Testis (tissue), 3 donors: ENCODE data around the gene HS2ST1. TPM values are rescaled to one million over a fixed set of nuclear protein-coding genes. Genes with fewer than 3 reads are reported as not detected.

ENCODE experiments used
- DNase-seq: peaks from one replicate; pipeline ENCODE4 v3.0.0-alpha.2; 2019
- H3K27ac ChIP-seq, 2 donors: fragments of 200-600 bp; sonication (generic); one replicate each; pipeline ENCODE4 v1.5.1; 2019
- H3K27me3 ChIP-seq: fragments of 200-600 bp; sonication (generic); one replicate; pipeline ENCODE4 v1.5.1; 2019
- H3K36me3 ChIP-seq: fragments of 200-600 bp; sonication (generic); one replicate; pipeline ENCODE4 v1.5.1; 2017; ENCODE audit warnings: low read depth; ENCODE audit errors: missing control alignments
- H3K4me1 ChIP-seq: fragments of 200-600 bp; sonication (generic); one replicate; pipeline ENCODE4 v1.5.1; 2019
- H3K4me3 ChIP-seq, 2 donors: fragments of 200-600 bp; sonication (generic); one replicate each; pipeline ENCODE4 v1.5.1; 2017 to 2019
- H3K9me3 ChIP-seq: fragments of 200-600 bp; sonication (generic); one replicate; pipeline ENCODE4 v1.5.1; 2017
- POLR2A ChIP-seq: fragments of 450-650 bp; IDR thresholded peaks from one replicate; pipeline ENCODE4 v1.6.1; 2017; ENCODE audit warnings: antibody characterized with exemption, mild to moderate bottlenecking, moderate library complexity
- WGBS, 2 donors: methylation state at CpG; one replicate each; pipeline ENCODE4 v1.1.5; 2018; 5-methylcytosine and 5-hydroxymethylcytosine counted together
- intact Hi-C: fragments of 100-400 bp; cut with DNase I; formaldehyde crosslinking; loops from one replicate; pipeline ENCODE4 v1.15.1; 2023; ENCODE audit warnings: low total_unique reads
- polyA plus RNA-seq: library from polyadenylated mRNA; stranded (reverse); fragments of 350-450 nt; fragmentation: Illumina TruSeq; extraction: RNeasy Lipid Tissue Mini Kit (QIAGEN cat#74804); gene quantifications from one replicate; pipeline ENCODE4 v1.2.3, GENCODE V29; 2014; ENCODE audit warnings: low read depth, low replicate concordance; ENCODE audit not compliant: insufficient read depth
- total RNA-seq, 2 donors: library from RNA; depleted of rRNA; stranded (reverse); fragments of >200 nt; gene quantifications; one replicate each; pipeline ENCODE4 v1.2.3, GENCODE V29; 2016
- TF ChIP-seq, protein P1 (sequence below), 3 experiments: fragments of 450-650 bp in 2 of 3; fragments of 200-600 bp in 1 of 3; sonication (generic) in 1 of 3; IDR thresholded peaks; one replicate each; pipeline ENCODE4 v1.5.1; 2016 to 2019; ENCODE audit warnings: antibody characterized with exemption in 3 of 3, mild to moderate bottlenecking in 2 of 3, moderate library complexity in 1 of 3

The HS2ST1 gene
- total and polyA plus RNA-seq, 3 donors from 2014 or later, result 12.8 to 22.4 (median 21.1) TPM

DNA sequence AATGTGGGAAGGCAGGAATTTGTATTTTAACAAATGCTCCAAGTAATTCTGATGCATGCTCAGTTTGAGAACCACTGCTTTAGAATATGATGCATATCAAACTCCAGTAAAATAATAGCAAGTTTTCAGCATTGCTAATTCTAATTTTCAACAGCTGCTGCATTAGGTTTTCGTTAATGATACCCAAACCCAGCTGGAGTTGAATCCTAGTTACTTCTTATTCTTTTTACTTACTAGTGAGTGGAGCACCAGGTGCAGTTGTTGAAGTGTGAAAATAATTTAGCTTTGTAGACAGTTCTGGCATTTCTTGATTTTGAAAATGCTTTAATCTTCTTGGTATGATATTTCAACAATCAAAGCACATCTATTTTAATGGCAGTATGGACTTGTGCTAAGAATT lies 138.5 kb downstream of the HS2ST1 start:
- Histone ChIP-seq H3K36me3 (no peaks in the 10 kb centered on the region), H3K27me3 (no peaks in the 10 kb centered on the region), H3K4me1 (no peaks in the 10 kb centered on the region), H3K4me3 (no peak overlapping the region), H3K9me3 (no peaks in the 10 kb centered on the region), H3K27ac (no peak overlapping the region)
- 94 to 98% methylated on average over 1 of the region's 1 CpG for WGBS, 2 donors
- intact Hi-C loops, result no loop called here
- TF ChIP-seq, protein P1, sequence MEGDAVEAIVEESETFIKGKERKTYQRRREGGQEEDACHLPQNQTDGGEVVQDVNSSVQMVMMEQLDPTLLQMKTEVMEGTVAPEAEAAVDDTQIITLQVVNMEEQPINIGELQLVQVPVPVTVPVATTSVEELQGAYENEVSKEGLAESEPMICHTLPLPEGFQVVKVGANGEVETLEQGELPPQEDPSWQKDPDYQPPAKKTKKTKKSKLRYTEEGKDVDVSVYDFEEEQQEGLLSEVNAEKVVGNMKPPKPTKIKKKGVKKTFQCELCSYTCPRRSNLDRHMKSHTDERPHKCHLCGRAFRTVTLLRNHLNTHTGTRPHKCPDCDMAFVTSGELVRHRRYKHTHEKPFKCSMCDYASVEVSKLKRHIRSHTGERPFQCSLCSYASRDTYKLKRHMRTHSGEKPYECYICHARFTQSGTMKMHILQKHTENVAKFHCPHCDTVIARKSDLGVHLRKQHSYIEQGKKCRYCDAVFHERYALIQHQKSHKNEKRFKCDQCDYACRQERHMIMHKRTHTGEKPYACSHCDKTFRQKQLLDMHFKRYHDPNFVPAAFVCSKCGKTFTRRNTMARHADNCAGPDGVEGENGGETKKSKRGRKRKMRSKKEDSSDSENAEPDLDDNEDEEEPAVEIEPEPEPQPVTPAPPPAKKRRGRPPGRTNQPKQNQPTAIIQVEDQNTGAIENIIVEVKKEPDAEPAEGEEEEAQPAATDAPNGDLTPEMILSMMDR (IDR thresholded peaks at IDR 0.05), result no peak
- TF ChIP-seq POLR2A, result no peak
- no peak for DNase-seq

DNA sequence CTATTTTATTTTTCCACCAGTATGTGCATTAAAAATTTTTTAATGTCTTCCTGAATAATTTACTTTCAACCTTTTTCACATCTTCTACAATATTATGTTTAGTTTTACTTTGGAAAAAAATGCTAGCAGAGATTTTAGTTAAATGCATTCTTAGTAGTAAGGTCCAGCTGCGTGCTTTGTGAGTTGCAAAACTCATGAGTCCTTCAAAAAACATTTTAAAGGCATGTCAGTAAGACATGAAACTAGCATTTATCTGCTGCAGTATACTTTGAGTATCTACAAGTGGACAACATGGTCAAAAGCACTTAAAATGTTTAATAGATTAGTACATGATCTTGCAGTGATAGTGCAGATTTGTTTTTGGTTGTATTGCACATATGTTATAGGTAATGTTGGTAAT lies 139.0 kb downstream of the HS2ST1 start:
- H3K4me1 ChIP-seq, result no peaks in the 10 kb centered on the region
- H3K4me3 ChIP-seq, result no peak overlapping the region
- H3K27ac ChIP-seq, result no peak overlapping the region
- no peak for DNase-seq
- no peak for TF ChIP-seq POLR2A
- TF ChIP-seq, protein P1 (IDR thresholded peaks at IDR 0.05), result no peak
- H3K9me3 ChIP-seq, result no peaks in the 10 kb centered on the region
- no peaks in the 10 kb centered on the region for H3K36me3 ChIP-seq
- intact Hi-C loops, result no loop called here
- H3K27me3 ChIP-seq, result no peaks in the 10 kb centered on the region
- 93 to 94% methylated on average over 1 of the region's 1 CpG for WGBS, 2 donors

DNA sequence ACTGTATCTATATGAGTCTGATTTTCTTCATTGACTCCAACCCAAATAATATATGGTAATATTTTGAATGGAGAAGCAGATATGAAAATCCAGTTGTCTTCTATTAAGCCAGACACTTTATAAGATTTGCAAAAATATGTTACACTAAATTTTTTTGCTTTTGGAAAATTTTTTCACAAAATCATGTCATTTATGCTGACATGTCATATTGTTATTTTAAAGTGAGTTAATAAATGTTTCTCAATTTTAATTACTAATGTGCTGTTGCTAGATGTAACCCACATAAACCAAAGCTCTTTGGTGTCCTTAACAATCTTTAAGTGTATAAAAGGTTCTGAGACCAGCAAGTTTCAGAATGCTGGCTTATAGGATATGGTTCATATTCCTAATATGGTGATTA lies 142.5 kb downstream of the HS2ST1 start:
- Histone ChIP-seq H3K36me3 (no peaks in the 10 kb centered on the region), H3K4me3 (no peak overlapping the region), H3K27me3 (no peaks in the 10 kb centered on the region), H3K27ac (no peak overlapping the region), H3K4me1 (no peaks in the 10 kb centered on the region), H3K9me3 (no peaks in the 10 kb centered on the region)
- TF ChIP-seq, protein P1 (IDR thresholded peaks at IDR 0.05), result no peak
- no peak for TF ChIP-seq POLR2A
- no peak for DNase-seq
- intact Hi-C loops, result no loop called here

DNA sequence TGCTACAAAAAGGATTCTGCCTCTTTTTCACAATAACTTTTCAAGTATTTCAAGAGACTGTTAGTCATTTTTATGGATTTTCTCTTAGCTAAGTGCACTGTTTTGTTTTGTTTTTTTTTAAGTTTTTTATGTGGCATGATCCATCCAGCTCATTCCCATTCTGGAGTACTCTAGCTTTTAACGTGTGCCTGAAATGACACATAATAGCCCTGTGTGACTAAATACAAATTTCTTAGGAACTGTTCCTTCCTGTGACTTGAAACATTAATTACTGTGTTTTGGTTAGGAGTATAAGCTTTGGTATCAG lies 143.9 kb downstream of the HS2ST1 start:
- Histone ChIP-seq H3K27me3 (no peaks in the 10 kb centered on the region), H3K9me3 (no peaks in the 10 kb centered on the region), H3K4me1 (no peaks in the 10 kb centered on the region), H3K27ac (no peak overlapping the region), H3K4me3 (no peak overlapping the region), H3K36me3 (no peaks in the 10 kb centered on the region)
- intact Hi-C loops, result no loop called here
- TF ChIP-seq, protein P1 (IDR thresholded peaks at IDR 0.05), result no peak
- no peak for TF ChIP-seq POLR2A
- WGBS, 2 donors, result 33 to 65% methylated on average over 1 of the region's 1 CpG
- DNase-seq, result no peak

DNA sequence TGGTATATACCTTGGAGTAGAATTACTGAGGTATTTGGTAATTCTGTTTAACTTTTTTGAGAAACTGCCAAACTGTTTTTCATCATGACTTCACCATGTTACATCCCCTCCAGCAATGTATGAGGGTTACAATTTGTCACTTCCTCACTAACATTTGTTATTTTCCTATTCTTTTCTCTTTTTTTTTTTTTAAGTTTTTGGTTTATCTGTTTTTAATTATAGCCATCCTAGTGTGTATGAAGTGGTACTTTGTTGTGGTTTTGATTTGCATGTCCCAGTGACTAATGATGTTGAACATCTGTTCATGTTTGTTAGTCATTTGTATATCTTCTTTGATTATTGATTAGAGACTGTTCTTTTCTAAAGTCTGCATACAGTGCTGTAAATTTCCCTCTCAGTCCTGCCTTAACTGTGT lies 147.3 kb downstream of the HS2ST1 start:
- Histone ChIP-seq H3K9me3 (no peaks in the 10 kb centered on the region), H3K4me3 (no peak overlapping the region), H3K27ac (no peak overlapping the region), H3K36me3 (no peaks in the 10 kb centered on the region), H3K27me3 (no peaks in the 10 kb centered on the region), H3K4me1 (no peaks in the 10 kb centered on the region)
- DNase-seq, result no peak
- intact Hi-C loops, result no loop called here
- TF ChIP-seq POLR2A, result no peak
- TF ChIP-seq, protein P1 (IDR thresholded peaks at IDR 0.05), result no peak
